Stimulated activated CD4-positive, alpha-beta T cell treated with anti-CD3 and anti-CD28 coated beads, Interleukin-1b, Interleukin-23, amount 100 ng/mL, for 4 hours (primary cell): Measurements from ENCODE around the gene TOMM34.

ENCODE experiments used
- DNase-seq, 2 donors: peaks; one replicate each; pipeline ENCODE4 v3.0.0-alpha.2; 2020; ENCODE audit warnings: low read depth in 2 of 2

The TOMM34 gene

GRCh38 chr20:44963325-44964215 is 3.4 kb upstream of the TOMM34 start:
- no peak for DNase-seq

DNA sequence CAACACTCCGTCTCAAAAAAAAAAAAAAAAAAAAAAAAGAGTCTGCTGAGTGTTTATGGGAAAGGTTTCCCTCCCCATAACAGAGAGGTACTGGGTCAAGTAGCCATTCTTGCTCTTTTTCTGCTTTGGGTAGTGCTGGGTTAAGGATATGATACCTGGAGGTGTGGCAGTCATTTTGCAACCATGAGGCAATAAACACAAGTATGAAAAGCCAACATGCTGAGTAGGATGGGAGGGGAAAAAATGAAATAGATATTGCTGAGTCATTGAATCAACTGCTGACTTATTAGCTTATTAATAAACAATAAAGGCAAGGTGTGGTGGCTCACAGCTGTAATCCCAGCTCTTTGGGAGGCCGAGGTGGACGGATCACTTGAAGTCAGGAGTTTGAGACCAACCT is 2.3 kb upstream of the TOMM34 start:
- DNase-seq = no peak

DNA sequence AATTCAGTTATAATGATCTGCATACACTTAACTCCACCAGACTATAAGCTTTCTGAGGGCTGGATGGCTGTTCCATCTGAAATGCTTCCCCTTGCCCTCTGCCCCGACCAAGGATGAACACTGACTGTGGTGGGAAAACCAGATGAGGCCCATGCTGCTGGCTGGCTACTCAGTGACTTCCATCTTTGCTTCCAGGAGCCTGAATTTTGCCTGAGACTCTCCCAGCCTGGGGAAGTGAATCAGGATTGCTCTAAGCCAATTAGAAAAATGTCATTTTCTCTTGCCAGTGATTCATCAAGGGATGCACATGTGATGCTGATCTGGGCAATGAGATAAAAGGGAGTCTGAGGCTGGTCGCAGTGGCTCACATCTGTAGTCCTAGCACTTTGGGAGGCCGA is 1.7 kb upstream of the TOMM34 start:
- no peak for DNase-seq

- DNase-seq = no peak
These were observed 1.0 kb upstream of the TOMM34 start for GRCh38 chr20:44961011-44961869.

- peak; percentile 53 to 66 for DNase-seq
These were observed 527 bp downstream of the TOMM34 start for GRCh38 chr20:44959638-44960102.

DNA sequence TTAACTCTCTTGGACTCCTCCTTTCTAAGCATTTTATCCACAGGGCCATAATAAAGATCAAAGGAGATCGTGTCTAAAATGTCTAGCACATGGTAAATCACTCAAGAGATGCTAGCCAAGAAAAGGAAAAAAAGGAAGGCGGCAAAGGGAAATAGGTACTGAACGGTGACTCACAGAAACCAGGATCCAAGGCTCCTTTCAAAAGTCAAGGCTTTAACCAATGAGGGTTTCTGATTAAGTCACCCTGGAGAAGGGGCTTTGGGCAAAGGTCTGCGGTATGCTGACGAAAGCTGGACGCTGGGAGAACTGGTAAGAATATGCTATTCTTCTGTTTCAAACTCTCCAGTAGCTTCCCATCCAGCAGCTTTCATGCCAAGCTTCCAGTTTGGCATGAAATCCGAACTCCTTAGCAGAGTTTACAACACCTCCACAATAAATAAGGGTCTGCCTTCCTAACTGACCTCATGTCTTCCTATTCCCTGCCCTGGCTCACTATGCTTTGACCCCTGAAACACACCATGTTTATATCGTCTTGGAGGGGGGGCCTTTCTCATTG is 1.0 kb downstream of the TOMM34 start:
- no peak for DNase-seq

GRCh38 chr20:44958276-44958675 is 1.9 kb downstream of the TOMM34 start:
- DNase-seq = no peak

GRCh38 chr20:44956410-44956809 is 3.8 kb downstream of the TOMM34 start:
- no peak for DNase-seq

GRCh38 chr20:44955270-44955669 is 4.9 kb downstream of the TOMM34 start:
- DNase-seq = no peak

DNA sequence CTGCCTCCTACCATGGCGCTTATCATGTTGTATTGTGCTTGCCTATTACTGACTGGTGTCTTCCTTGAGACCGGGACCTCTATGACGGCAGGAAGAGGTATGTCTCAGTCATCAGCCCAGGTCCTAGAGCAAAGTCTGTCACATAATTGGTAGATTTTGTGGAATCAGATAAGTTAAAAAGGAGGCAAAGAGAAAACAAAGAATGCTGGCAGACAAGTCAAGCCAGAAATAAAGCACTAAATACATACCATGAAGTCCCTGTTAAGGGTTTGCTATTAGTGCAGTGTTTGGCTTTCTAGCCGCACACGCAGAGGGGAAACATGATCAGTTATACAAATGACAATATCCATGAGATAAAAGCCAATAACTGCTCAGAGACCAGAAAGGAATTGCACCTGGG is 6.0 kb downstream of the TOMM34 start:
- no peak for DNase-seq

DNA sequence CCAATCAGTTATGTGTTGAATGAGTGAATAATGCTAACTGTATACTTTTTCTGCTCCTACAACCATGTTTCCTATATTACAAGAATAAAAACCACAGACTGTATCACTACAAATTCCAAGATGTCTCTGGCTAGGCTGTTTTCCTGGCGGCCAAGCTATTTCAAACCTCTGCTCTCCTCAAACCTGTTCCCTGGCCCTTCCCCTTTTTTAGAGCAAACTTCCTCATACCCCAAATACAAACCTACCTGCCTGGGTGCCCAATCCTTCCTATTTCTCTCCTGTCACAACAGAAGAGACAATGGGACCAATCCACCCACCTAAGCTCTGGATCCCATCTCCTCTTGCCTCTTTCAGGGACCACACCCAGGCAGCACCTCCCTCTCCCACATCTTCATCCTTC is 7.5 kb downstream of the TOMM34 start:
- DNase-seq = no peak

GRCh38 chr20:44950368-44950767 is 9.8 kb downstream of the TOMM34 start:
- no peak for DNase-seq

GRCh38 chr20:44948513-44948912 is 11.7 kb downstream of the TOMM34 start:
- DNase-seq = no peak

- no peak for DNase-seq
These were observed 12.1 kb downstream of the TOMM34 start for GRCh38 chr20:44948107-44948506.

GRCh38 chr20:44946271-44946852 is 13.8 kb downstream of the TOMM34 start:
- no peak for DNase-seq

DNA sequence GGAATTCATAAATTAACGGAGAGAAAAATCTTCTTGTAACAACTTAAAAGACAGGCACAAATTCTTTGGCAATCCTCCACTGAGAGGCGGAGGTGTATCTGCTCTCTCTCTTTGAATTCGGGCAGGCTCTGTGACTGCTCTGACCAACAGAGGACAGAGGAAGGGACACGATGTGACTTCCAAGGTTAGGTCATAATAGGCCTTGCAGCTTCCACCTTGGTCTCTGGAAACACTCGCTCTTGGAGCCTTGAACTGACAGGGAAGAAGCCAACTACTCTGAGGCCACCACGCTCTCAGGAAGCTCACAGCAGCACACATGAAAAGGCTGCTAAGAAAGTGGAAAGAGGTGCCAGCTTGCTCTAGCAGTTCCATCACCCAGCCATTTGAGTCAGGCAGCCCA is 14.9 kb downstream of the TOMM34 start:
- DNase-seq = no peak

- no peak for DNase-seq
These were observed 16.4 kb downstream of the TOMM34 start for GRCh38 chr20:44943828-44944227.

GRCh38 chr20:44942264-44942973 is 17.8 kb downstream of the TOMM34 start:
- DNase-seq = no peak

DNA sequence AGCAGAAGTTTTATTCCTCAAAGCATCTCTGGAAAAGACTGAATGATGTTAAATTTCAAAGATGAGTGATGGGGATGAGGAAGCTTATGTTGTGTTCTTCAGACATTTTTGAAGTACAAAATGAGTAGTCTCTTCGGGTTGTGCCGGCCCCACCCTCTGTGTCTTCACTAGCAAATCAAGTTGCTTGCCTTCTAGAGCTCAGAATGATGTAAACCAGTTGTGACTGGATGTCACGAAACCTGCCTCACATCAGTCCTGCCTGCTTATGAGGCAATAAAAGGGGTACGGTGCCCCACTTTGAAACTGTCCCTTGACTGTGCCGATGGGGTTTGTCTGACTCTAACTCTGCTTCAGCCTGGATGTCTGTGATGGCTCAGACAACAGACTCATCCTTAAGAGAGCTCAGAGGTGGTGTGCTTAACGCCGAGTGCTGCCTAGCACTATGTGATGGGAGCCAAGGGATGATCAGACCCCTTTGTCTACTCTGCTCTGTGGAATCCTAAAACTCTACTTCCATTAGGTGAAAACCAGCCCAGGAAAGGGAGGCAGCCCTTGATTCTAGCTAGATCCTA is 19.0 kb downstream of the TOMM34 start:
- DNase-seq = no peak

- DNase-seq = no peak
These were observed 21.6 kb downstream of the TOMM34 start for GRCh38 chr20:44938637-44939036.

DNA sequence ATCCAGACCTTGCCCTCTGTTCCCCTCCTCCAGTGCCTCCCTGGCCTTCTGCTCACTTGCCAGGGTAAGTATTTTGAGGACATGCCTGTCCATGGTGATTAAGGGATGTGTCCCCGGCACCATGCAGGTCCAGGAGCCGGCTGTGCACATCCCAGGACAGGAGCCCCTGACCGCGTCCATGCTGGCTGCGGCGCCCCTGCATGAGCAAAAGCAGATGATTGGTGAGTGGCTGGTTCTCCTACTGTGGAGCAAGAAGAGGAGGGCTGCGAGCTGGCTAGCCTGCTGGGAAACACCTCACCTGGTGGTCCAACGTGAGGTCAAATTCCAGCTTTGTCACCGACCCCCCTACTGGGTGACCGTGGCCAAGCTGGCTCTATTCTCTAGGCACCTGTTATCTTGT is 23.7 kb downstream of the TOMM34 start:
- DNase-seq = no peak
